Erythroblast (primary cell): Measurements from ENCODE around the gene TAOK2.

Experiments used
- GATA1 ChIP-seq: IDR thresholded peaks from 2 replicates; pipeline ENCODE4 v1.6.1; 2011; ENCODE audit warnings: low read depth, mild to moderate bottlenecking, control low read depth, low read length, moderate library complexity
- POLR2A ChIP-seq: IDR thresholded peaks from 2 replicates; pipeline ENCODE4 v1.6.1; 2011; ENCODE audit warnings: mild to moderate bottlenecking, low read length

DNA sequence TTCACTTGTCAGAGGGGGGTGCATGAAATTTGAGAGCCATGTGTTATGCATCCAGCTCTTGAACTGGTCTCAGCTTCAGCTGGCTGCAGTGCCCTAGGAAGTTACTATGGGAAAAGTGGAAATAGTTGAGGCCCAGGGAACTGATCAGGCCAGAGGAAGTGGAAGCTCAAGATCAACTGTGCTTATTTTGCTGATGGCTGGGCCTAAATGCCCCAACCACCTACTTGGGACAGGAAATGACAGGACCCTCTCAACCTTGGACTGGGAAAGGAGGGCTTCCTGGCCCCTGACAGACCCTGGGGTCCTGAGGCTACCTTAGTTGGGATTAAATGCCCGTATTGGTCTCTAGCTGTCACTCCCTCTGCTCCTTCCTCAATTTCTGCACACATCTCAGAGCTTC lies 1.2 kb upstream of the TAOK2 start:
- TF ChIP-seq POLR2A (no peak), GATA1 (no peak)
